HEK293 (cell line): ENCODE results near the gene CD244.

Source experiments
- CTCF ChIA-PET: fragments of 350-600 bp; formaldehyde crosslinking; extraction: SDS; loops from one replicate; lab custom pipeline; 2021; ENCODE audit warnings: antibody characterized with exemption; lab: Yijun Ruan, JAX
- POLR2A ChIA-PET: fragments of 300-600 bp; formaldehyde crosslinking; extraction: SDS; loops from one replicate; lab custom pipeline; 2020; ENCODE audit warnings: antibody characterized with exemption, inconsistent platforms; lab: Yijun Ruan, JAX
- H3K27ac ChIP-seq: fragments of 200-500 bp; sonication (Bioruptor generic); 2 replicates; pipeline ENCODE4 v1.5.1; 2014; ENCODE audit warnings: low read depth, low read length, control low read depth, inconsistent platforms; ENCODE audit errors: extremely low read depth
- H3K36me3 ChIP-seq, 2 experiments: fragments of 200-500 bp in 1 of 2; sonication (Bioruptor generic) in 1 of 2; 1 replicate in 1 of 2; 2 replicates in 1 of 2; pipeline ENCODE4 v1.5.1; 2014 to 2017; ENCODE audit warnings: inconsistent platforms in 2 of 2, low read length in 2 of 2; ENCODE audit not compliant: control insufficient read depth in 2 of 2, insufficient read depth in 1 of 2
- H3K4me1 ChIP-seq: fragments of 200-500 bp; sonication (Bioruptor generic); 2 replicates; pipeline ENCODE4 v1.5.1; 2014; ENCODE audit warnings: mild to moderate bottlenecking, low read length, inconsistent platforms; ENCODE audit not compliant: control insufficient read depth, insufficient read depth
- H3K4me3 ChIP-seq: 2 replicates; pipeline ENCODE4 v1.5.1; 2011; ENCODE audit warnings: low read depth, mild to moderate bottlenecking, control low read depth, low read length, moderate library complexity
- H3K9me3 ChIP-seq: fragments of 200-500 bp; sonication (Bioruptor generic); 2 replicates; pipeline ENCODE4 v1.5.1; 2014; ENCODE audit warnings: low read depth, low read length, inconsistent platforms; ENCODE audit not compliant: control insufficient read depth, insufficient read depth
- BCL11A ChIP-seq: fragments of 450-650 bp; formaldehyde crosslinking; IDR thresholded peaks from 2 replicates; pipeline ENCODE4 v1.5.1; 2016; ENCODE audit warnings: low read depth, missing biosample characterization, missing genetic modification characterization
- HOXC10 ChIP-seq: sonication (generic); formaldehyde crosslinking; IDR thresholded peaks from 2 replicates; pipeline ENCODE4 v1.8.1; 2023; ENCODE audit warnings: mild to moderate bottlenecking, missing genetic modification reagents
- KLF7 ChIP-seq: fragments of 450-650 bp; formaldehyde crosslinking; IDR thresholded peaks from 2 replicates; pipeline ENCODE4 v1.5.1; 2016; ENCODE audit warnings: missing biosample characterization, missing genetic modification characterization, borderline replicate concordance
- SCRT2 ChIP-seq: fragments of 450-650 bp; formaldehyde crosslinking; IDR thresholded peaks from 2 replicates; pipeline ENCODE4 v1.5.1; 2016; ENCODE audit warnings: missing biosample characterization, missing genetic modification characterization
- SP2 ChIP-seq: fragments of 450-650 bp; formaldehyde crosslinking; IDR thresholded peaks from 2 replicates; pipeline ENCODE4 v1.5.1; 2016; ENCODE audit warnings: missing biosample characterization, missing genetic modification characterization
- ZEB2 ChIP-seq: fragments of 450-650 bp; formaldehyde crosslinking; IDR thresholded peaks from 2 replicates; pipeline ENCODE4 v1.5.1; 2016; ENCODE audit warnings: missing biosample characterization, missing genetic modification characterization
- ZNF175 ChIP-seq: fragments of 450-650 bp; formaldehyde crosslinking; IDR thresholded peaks from 2 replicates; pipeline ENCODE4 v1.5.1; 2016; ENCODE audit warnings: missing biosample characterization, missing genetic modification characterization
- ZNF211 ChIP-seq: fragments of 450-650 bp; formaldehyde crosslinking; IDR thresholded peaks from 2 replicates; pipeline ENCODE4 v1.5.1; 2016; ENCODE audit warnings: low read depth, missing biosample characterization, missing genetic modification characterization
- ZNF366 ChIP-seq: fragments of 450-650 bp; formaldehyde crosslinking; conservative IDR thresholded peaks from 2 replicates; pipeline ENCODE4 v1.5.1; 2016; ENCODE audit warnings: missing biosample characterization, missing genetic modification characterization
- ZNF514 ChIP-seq: fragments of 450-650 bp; formaldehyde crosslinking; IDR thresholded peaks from 2 replicates; pipeline ENCODE4 v1.5.1; 2016; ENCODE audit warnings: missing biosample characterization, missing genetic modification characterization
- ZNF623 ChIP-seq: fragments of 450-650 bp; formaldehyde crosslinking; IDR thresholded peaks from 2 replicates; pipeline ENCODE4 v1.5.1; 2016; ENCODE audit warnings: missing biosample characterization, missing genetic modification characterization
- ZNF830 ChIP-seq: fragments of 450-650 bp; IDR thresholded peaks from 2 replicates; pipeline ENCODE4 v1.5.0; 2018; ENCODE audit warnings: missing biosample characterization, missing genetic modification characterization, low read depth, mild to moderate bottlenecking, moderate library complexity
- ZSCAN30 ChIP-seq: fragments of 450-650 bp; IDR thresholded peaks from 2 replicates; pipeline ENCODE4 v1.5.1; 2018; ENCODE audit warnings: missing biosample characterization, mild to moderate bottlenecking, missing genetic modification characterization, moderate library complexity
- TF ChIP-seq, protein P1 (sequence below): fragments of 450-650 bp; formaldehyde crosslinking; IDR thresholded peaks from 2 replicates; pipeline ENCODE4 v1.5.1; 2017; ENCODE audit warnings: missing biosample characterization, missing genetic modification characterization
- TF ChIP-seq, protein P2 (sequence below): fragments of 450-650 bp; formaldehyde crosslinking; IDR thresholded peaks from 2 replicates; pipeline ENCODE4 v1.5.1; 2016; ENCODE audit warnings: missing biosample characterization, missing genetic modification characterization
- TF ChIP-seq, protein P3 (sequence below): IDR thresholded peaks from 2 replicates; pipeline ENCODE4 v1.6.1; 2011; ENCODE audit warnings: mild to moderate bottlenecking, low read depth, low read length, borderline replicate concordance
- TF ChIP-seq, protein P4 (sequence below): sonication (generic); formaldehyde crosslinking; IDR thresholded peaks from 2 replicates; pipeline ENCODE4 v1.8.1; 2022; ENCODE audit warnings: mild to moderate bottlenecking, moderate library complexity, missing genetic modification reagents
- TF ChIP-seq, protein P5 (sequence below): fragments of 450-650 bp; formaldehyde crosslinking; conservative IDR thresholded peaks from 2 replicates; pipeline ENCODE4 v1.5.1; 2016; ENCODE audit warnings: low read depth, missing biosample characterization, missing genetic modification characterization

The CD244 gene

GRCh38 chr1:160814856-160815255, 47.8 kb downstream of the CD244 start (continued):
- TF ChIP-seq, protein P1, sequence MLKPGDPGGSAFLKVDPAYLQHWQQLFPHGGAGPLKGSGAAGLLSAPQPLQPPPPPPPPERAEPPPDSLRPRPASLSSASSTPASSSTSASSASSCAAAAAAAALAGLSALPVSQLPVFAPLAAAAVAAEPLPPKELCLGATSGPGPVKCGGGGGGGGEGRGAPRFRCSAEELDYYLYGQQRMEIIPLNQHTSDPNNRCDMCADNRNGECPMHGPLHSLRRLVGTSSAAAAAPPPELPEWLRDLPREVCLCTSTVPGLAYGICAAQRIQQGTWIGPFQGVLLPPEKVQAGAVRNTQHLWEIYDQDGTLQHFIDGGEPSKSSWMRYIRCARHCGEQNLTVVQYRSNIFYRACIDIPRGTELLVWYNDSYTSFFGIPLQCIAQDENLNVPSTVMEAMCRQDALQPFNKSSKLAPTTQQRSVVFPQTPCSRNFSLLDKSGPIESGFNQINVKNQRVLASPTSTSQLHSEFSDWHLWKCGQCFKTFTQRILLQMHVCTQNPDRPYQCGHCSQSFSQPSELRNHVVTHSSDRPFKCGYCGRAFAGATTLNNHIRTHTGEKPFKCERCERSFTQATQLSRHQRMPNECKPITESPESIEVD (tag by site-specific recombination): no peak
- TF ChIP-seq BCL11A (no peak), ZSCAN30 (tag by site-specific recombination) (no peak), ZNF366 (tag by site-specific recombination) (no peak)

DNA sequence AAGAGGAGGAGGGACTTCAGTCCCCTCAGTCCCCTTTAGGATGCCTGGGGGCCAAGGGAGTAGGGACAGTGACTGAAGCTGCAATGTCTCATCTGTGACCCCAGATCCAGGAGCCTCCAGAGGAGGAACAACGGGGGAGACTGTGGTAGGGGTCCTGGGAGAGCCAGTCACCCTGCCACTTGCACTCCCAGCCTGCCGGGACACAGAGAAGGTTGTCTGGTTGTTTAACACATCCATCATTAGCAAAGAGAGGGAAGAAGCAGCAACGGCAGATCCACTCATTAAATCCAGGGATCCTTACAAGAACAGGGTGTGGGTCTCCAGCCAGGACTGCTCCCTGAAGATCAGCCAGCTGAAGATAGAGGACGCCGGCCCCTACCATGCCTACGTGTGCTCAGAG, 48.4 kb downstream of the CD244 start:
- Histone ChIP-seq H3K4me1 (no peaks in the 10 kb centered on the region), H3K9me3 (no peaks in the 10 kb centered on the region), H3K4me3 (no peak overlapping the region), H3K27ac (no peak overlapping the region), H3K36me3 (no peaks in the 10 kb centered on the region)
- ChIA-PET CTCF (interaction anchor here (1.5 kb wide), 1 partner anchor 139 kb away, joined by 3 read pairs; no protein-coding TSS in a partner anchor), POLR2A (no interaction called here)
- no peak for TF ChIP-seq BCL11A
- no peak for TF ChIP-seq HOXC10
- TF ChIP-seq SCRT2 (tag by site-specific recombination): no peak
- TF ChIP-seq KLF7: no peak
- TF ChIP-seq ZNF211: no peak
- TF ChIP-seq, protein P2, sequence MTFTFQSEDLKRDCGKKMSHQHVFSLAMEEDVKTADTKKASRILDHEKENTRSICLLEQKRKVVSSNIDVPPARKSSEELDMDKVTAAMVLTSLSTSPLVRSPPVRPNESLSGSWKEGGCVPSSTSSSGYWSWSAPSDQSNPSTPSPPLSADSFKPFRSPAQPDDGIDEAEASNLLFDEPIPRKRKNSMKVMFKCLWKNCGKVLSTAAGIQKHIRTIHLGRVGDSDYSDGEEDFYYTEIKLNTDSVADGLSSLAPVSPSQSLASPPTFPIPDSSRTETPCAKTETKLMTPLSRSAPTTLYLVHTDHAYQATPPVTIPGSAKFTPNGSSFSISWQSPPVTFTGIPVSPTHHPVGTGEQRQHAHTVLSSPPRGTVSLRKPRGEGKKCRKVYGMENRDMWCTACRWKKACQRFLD (tag by site-specific recombination): no peak
- TF ChIP-seq, protein P3, sequence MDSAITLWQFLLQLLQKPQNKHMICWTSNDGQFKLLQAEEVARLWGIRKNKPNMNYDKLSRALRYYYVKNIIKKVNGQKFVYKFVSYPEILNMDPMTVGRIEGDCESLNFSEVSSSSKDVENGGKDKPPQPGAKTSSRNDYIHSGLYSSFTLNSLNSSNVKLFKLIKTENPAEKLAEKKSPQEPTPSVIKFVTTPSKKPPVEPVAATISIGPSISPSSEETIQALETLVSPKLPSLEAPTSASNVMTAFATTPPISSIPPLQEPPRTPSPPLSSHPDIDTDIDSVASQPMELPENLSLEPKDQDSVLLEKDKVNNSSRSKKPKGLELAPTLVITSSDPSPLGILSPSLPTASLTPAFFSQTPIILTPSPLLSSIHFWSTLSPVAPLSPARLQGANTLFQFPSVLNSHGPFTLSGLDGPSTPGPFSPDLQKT: no peak
- no peak for TF ChIP-seq ZNF830
- no peak for TF ChIP-seq ZNF514 (tag by site-specific recombination)

DNA sequence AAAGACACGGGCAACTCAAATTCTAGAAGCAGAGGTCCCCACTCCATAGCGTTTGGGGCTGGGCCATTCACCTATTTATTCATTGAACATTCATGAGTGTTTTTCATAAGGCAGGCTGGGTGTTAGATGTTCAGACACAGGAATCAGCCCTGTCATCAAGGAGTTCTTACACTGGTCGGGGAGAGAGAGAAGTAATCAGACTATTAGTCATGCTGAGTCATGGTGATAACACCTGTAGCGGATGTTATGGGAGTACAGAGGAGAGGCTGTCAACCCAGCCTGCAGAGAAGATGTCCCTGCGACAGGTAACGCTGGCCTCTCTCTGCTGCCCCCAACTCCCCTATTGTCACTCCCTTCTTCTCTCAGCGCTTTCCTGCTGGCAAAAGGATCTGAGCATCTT, 49.5 kb downstream of the CD244 start:
- CTCF ChIA-PET: no interaction called here
- H3K36me3 ChIP-seq: no peaks in the 10 kb centered on the region
- H3K9me3 ChIP-seq: no peaks in the 10 kb centered on the region
- TF ChIP-seq SCRT2 (tag by site-specific recombination) (peak; percentile 88), ZNF623 (tag by site-specific recombination) (no peak), ZNF175 (tag by site-specific recombination) (no peak), ZEB2 (tag by site-specific recombination) (no peak), SP2 (no peak)
- TF ChIP-seq, protein P4, sequence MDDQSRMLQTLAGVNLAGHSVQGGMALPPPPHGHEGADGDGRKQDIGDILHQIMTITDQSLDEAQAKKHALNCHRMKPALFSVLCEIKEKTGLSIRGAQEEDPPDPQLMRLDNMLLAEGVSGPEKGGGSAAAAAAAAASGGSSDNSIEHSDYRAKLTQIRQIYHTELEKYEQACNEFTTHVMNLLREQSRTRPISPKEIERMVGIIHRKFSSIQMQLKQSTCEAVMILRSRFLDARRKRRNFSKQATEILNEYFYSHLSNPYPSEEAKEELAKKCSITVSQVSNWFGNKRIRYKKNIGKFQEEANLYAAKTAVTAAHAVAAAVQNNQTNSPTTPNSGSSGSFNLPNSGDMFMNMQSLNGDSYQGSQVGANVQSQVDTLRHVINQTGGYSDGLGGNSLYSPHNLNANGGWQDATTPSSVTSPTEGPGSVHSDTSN: no peak
- TF ChIP-seq, protein P2 (tag by site-specific recombination): no peak
- TF ChIP-seq, protein P5, sequence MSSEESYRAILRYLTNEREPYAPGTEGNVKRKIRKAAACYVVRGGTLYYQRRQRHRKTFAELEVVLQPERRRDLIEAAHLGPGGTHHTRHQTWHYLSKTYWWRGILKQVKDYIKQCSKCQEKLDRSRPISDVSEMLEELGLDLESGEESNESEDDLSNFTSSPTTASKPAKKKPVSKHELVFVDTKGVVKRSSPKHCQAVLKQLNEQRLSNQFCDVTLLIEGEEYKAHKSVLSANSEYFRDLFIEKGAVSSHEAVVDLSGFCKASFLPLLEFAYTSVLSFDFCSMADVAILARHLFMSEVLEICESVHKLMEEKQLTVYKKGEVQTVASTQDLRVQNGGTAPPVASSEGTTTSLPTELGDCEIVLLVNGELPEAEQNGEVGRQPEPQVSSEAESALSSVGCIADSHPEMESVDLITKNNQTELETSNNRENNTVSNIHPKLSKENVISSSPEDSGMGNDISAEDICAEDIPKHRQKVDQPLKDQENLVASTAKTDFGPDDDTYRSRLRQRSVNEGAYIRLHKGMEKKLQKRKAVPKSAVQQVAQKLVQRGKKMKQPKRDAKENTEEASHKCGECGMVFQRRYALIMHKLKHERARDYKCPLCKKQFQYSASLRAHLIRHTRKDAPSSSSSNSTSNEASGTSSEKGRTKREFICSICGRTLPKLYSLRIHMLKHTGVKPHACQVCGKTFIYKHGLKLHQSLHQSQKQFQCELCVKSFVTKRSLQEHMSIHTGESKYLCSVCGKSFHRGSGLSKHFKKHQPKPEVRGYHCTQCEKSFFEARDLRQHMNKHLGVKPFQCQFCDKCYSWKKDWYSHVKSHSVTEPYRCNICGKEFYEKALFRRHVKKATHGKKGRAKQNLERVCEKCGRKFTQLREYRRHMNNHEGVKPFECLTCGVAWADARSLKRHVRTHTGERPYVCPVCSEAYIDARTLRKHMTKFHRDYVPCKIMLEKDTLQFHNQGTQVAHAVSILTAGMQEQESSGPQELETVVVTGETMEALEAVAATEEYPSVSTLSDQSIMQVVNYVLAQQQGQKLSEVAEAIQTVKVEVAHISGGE: no peak
- H3K4me3 ChIP-seq: no peak overlapping the region
- no peak overlapping the region for H3K27ac ChIP-seq
- H3K4me1 ChIP-seq: no peaks in the 10 kb centered on the region
- POLR2A ChIA-PET: no interaction called here
